ENCODE measurements around the gene RBM33. TPM values are rescaled to one million over a fixed set of nuclear protein-coding genes. Genes with fewer than 3 reads are reported as not detected.

Gene RBM33
- total and polyA plus RNA-seq, 2 of the 13 experiments (the other 11 are each of a cell fraction or from before 2014, with no cell fraction given): 12.4 to 28.9 TPM

DNA sequence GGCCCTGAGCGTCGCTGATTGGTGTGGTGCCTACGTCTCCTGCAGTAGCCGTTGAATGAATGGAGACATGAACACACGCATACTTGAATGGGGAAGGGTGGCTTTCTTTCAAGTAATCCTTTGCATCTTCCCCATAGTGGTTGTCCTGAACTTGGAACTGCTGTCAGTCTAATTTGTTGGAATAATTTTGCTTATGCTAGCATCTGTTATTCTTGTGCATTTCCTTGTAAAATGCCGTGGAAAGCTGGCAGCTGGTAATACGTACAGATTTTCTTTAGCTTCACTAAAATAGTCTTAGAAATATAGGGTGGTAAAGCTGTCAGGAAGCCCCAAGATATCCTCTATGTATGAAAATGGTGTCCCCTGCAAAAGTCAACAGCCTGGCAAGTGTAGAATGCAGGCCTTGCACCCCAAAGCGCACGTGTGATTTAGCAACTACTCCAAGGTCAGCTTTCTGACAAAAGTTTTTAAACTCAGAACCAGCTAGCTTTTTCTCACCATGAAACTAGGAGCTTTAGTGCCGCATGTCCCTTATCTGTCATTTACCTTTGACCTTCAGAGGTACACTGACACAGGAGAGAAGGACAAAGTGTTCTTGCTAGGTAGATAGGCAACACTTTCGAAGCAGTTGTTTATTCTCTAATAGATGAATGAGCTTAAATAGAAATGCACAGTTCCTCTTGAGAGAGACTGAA lies 70.8 kb downstream of the RBM33 start (continued):
- TF ChIP-seq, protein P1, sequence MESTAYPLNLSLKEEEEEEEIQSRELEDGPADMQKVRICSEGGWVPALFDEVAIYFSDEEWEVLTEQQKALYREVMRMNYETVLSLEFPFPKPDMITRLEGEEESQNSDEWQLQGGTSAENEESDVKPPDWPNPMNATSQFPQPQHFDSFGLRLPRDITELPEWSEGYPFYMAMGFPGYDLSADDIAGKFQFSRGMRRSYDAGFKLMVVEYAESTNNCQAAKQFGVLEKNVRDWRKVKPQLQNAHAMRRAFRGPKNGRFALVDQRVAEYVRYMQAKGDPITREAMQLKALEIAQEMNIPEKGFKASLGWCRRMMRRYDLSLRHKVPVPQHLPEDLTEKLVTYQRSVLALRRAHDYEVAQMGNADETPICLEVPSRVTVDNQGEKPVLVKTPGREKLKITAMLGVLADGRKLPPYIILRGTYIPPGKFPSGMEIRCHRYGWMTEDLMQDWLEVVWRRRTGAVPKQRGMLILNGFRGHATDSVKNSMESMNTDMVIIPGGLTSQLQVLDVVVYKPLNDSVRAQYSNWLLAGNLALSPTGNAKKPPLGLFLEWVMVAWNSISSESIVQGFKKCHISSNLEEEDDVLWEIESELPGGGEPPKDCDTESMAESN (CRISPR knock-in tag; conservative IDR thresholded peaks at IDR 0.05): no peak
- TF ChIP-seq KLF15 (CRISPR knock-in tag; IDR thresholded peaks at IDR 0.05; ENCODE audit: borderline replicate concordance) (no peak), ESRRA (CRISPR knock-in tag; IDR thresholded peaks at IDR 0.05; ENCODE audit: low read depth) (peak; percentile 83)
- TF ChIP-seq, protein P2, sequence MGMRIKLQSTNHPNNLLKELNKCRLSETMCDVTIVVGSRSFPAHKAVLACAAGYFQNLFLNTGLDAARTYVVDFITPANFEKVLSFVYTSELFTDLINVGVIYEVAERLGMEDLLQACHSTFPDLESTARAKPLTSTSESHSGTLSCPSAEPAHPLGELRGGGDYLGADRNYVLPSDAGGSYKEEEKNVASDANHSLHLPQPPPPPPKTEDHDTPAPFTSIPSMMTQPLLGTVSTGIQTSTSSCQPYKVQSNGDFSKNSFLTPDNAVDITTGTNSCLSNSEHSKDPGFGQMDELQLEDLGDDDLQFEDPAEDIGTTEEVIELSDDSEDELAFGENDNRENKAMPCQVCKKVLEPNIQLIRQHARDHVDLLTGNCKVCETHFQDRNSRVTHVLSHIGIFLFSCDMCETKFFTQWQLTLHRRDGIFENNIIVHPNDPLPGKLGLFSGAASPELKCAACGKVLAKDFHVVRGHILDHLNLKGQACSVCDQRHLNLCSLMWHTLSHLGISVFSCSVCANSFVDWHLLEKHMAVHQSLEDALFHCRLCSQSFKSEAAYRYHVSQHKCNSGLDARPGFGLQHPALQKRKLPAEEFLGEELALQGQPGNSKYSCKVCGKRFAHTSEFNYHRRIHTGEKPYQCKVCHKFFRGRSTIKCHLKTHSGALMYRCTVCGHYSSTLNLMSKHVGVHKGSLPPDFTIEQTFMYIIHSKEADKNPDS (CRISPR knock-in tag; IDR thresholded peaks at IDR 0.05): no peak

DNA sequence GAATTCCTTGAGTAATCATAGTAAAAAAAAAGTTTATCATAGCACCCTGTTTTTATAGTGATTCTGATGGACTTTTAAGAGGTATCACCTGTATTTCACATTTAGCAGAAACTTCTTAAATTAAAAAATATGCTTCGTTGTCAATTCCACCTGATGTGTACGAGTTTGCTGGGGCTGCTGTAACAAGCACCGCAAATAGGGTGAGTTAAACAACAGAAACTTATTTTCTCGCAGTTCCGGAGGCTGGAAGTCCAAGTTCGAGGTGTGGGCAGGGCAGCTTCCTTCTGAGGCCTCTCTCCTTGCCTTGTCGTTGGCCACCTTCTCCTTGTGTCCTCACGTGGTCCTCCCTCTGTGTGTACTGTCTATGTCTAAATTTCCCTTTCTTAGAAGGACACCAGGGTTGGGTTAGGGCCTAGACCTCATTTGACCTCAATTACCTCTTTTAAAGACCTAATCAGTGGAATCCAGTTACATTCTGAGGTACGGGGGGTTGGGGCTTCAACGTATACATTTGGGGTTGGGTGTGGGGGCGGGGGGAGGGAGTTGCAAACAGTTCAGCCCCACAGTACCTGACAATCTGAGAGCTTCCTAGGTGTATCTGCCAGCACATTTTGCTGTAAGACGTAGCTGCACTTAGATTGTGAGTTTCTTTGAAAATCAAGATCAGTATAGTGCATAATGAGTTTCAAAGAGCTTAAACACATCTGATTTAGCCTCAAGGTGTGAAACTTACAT lies 72.7 kb downstream of the RBM33 start:
- H3K36me3 ChIP-seq (replicated peaks in 1 of 2; ENCODE audit: control insufficient read depth in 1 of 2, insufficient read depth in 2 of 2, low read length in 2 of 2): peaks cover 15 to 91% of the 10 kb centered on the region in 2 experiments
- WGBS (ENCODE audit: low lambda C conversion rate): 98% methylated on average over 12 of the region's 12 CpGs
- no peak overlapping the region for H2AFZ ChIP-seq (ENCODE audit: low read length)
- FAIRE-seq: no peak
- H3K4me3 ChIP-seq (replicated peaks in 1 of 3; ENCODE audit: insufficient read depth in 1 of 3, low read depth in 2 of 3, low read length in 3 of 3): no peak overlapping the region
- POLR2A ChIA-PET: no interaction called here
- no TSS peak for BruUV-seq (replicated peaks)
- no peak overlapping the region for H3K4me2 ChIP-seq (ENCODE audit: low read depth, low read length)
- H3K27me3 ChIP-seq (ENCODE audit: control insufficient read depth in 1 of 2, insufficient read depth in 2 of 2, low read length in 2 of 2): no peaks in the 10 kb centered on the region
- in situ Hi-C loops (cut with HindIII; ENCODE audit: extremely low pct_ligation_motif_present, low pct_unique_long_range_greater_than_20kb) (no loop called here), intact Hi-C loops (cut with micrococcal nuclease; ENCODE audit: unreplicated experiment) (no loop called here)
- CTCF ChIA-PET (ENCODE audit: low intra/inter-chr PET ratio, low total read pairs): no interaction called here
- H3K27ac ChIP-seq (ENCODE audit: extremely low read length, insufficient read depth, low read length): no peak overlapping the region
- no peaks in the 10 kb centered on the region for H3K9me3 ChIP-seq (ENCODE audit: low read length)
- DNase-seq (ENCODE audit: low spot score): no peak
- no peak for ATAC-seq
- peaks cover 29% of the 10 kb centered on the region for H3K4me1 ChIP-seq (ENCODE audit: insufficient read depth, low read length)
- H4K20me1 ChIP-seq (ENCODE audit: insufficient read depth, low read length): peaks cover 32% of the 10 kb centered on the region; the same call in 1 of the 2 replicates
- H3K79me2 ChIP-seq (ENCODE audit: insufficient read depth, low read length): peaks cover 45% of the 10 kb centered on the region
- no peak overlapping the region for H3K9ac ChIP-seq (ENCODE audit: insufficient read depth, low read depth, low read length)
- TF ChIP-seq, protein P3, sequence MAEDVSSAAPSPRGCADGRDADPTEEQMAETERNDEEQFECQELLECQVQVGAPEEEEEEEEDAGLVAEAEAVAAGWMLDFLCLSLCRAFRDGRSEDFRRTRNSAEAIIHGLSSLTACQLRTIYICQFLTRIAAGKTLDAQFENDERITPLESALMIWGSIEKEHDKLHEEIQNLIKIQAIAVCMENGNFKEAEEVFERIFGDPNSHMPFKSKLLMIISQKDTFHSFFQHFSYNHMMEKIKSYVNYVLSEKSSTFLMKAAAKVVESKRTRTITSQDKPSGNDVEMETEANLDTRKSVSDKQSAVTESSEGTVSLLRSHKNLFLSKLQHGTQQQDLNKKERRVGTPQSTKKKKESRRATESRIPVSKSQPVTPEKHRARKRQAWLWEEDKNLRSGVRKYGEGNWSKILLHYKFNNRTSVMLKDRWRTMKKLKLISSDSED (CRISPR knock-in tag; IDR thresholded peaks at IDR 0.05): no peak
- no peak for TF ChIP-seq CBX5 (CRISPR knock-in tag; IDR thresholded peaks at IDR 0.05; ENCODE audit: borderline replicate concordance)
- TF ChIP-seq ZNF12 (CRISPR knock-in tag; IDR thresholded peaks at IDR 0.05): peak; percentile 93
- TF ChIP-seq ZNF564 (CRISPR knock-in tag; IDR thresholded peaks at IDR 0.05): no peak
- no peak for TF ChIP-seq RAD51 (IDR thresholded peaks at IDR 0.05; ENCODE audit: borderline replicate concordance)
- TF ChIP-seq ZNF430 (CRISPR knock-in tag; IDR thresholded peaks at IDR 0.05): no peak
- no peak for TF ChIP-seq FOXA1 (IDR thresholded peaks at IDR 0.05)
- TF ChIP-seq FOXA1 (CRISPR knock-in tag; IDR thresholded peaks at IDR 0.05): no peak
- TF ChIP-seq ZNF451 (CRISPR knock-in tag; IDR thresholded peaks at IDR 0.05): no peak
- TF ChIP-seq ZNF773 (CRISPR knock-in tag; IDR thresholded peaks at IDR 0.05; ENCODE audit: borderline replicate concordance): no peak
- no peak for TF ChIP-seq PHF20 (CRISPR knock-in tag; IDR thresholded peaks at IDR 0.05)
- TF ChIP-seq ZMYM4 (CRISPR knock-in tag; IDR thresholded peaks at IDR 0.05): no peak
- TF ChIP-seq RBM22 (optimal IDR thresholded peaks at IDR 0.05; ENCODE audit: low read length): peak; percentile 22
